Measurements from ENCODE around the gene PSD.

The PSD gene

GRCh38 chr10:102399217-102400021 is 19.2 kb downstream of the PSD start:
- Histone ChIP-seq H3K9me3 (ENCODE audit: severe bottlenecking) (no peaks in the 10 kb centered on the region), H3K27ac (ENCODE audit: poor library complexity, severe bottlenecking) (peak overlapping the region; percentile 16), H3K4me1 (ENCODE audit: insufficient read depth, poor library complexity, severe bottlenecking) (peaks cover 12% of the 10 kb centered on the region), H3K4me3 (ENCODE audit: severe bottlenecking) (peak overlapping the region; percentile 37), H3K36me3 (ENCODE audit: low read depth) (peaks cover 27% of the 10 kb centered on the region), H3K27me3 (ENCODE audit: insufficient read depth, poor library complexity, severe bottlenecking) (no peaks in the 10 kb centered on the region)
- DNase-seq (ENCODE audit: low spot score) = no peak
- TF ChIP-seq CTCF (IDR thresholded peaks at IDR 0.05; ENCODE audit: poor library complexity, severe bottlenecking) = peak; percentile 98
- ATAC-seq (ENCODE audit: low read depth) = peak; percentile 44

DNA sequence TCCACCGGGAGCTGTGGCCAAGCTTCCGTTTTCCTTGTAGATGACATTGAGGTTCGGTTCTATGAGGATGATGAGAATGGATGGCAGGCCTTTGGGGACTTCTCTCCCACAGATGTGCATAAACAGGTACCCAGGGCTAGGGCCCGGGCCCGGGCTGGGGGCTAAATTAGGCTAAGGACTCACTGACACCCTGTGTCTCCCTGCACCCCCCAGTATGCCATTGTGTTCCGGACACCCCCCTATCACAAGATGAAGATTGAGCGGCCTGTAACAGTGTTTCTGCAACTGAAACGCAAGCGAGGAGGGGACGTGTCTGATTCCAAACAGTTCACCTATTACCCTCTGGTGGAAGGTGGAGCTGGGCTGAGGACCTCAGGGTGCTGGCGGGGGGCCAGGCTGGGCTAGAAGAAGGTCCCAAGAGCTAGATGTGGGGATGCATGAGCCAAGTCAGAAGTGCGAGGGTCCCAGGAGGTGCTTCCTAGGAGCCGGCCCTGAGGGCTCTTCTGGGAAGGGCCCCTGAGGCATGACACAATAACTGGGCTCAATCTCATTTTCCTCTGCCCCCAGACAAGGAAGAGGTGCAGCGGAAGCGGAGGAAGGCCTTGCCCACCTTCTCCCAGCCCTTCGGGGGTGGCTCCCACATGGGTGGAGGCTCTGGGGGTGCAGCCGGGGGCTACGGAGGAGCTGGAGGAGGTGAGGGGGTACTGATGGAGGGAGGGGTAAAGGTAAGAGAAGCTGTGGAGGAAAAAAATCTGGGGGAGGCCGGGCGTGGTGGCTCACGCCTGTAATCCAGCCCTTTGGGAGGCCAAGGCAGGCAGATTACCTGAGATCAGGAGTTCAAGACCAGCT is 20.2 kb downstream of the PSD start:
- H3K27ac ChIP-seq (ENCODE audit: poor library complexity, severe bottlenecking) = peak overlapping the region; percentile 16
- no peak for DNase-seq (ENCODE audit: low spot score)
- H3K36me3 ChIP-seq (ENCODE audit: low read depth) = peaks cover 27% of the 10 kb centered on the region
- no peaks in the 10 kb centered on the region for H3K27me3 ChIP-seq (ENCODE audit: insufficient read depth, poor library complexity, severe bottlenecking)
- no peak overlapping the region for H3K4me3 ChIP-seq (ENCODE audit: severe bottlenecking)
- ATAC-seq (ENCODE audit: low read depth) = no peak
- peaks cover 12% of the 10 kb centered on the region for H3K4me1 ChIP-seq (ENCODE audit: insufficient read depth, poor library complexity, severe bottlenecking)
- no peak for TF ChIP-seq CTCF (IDR thresholded peaks at IDR 0.05; ENCODE audit: poor library complexity, severe bottlenecking)
- no peaks in the 10 kb centered on the region for H3K9me3 ChIP-seq (ENCODE audit: severe bottlenecking)

DNA sequence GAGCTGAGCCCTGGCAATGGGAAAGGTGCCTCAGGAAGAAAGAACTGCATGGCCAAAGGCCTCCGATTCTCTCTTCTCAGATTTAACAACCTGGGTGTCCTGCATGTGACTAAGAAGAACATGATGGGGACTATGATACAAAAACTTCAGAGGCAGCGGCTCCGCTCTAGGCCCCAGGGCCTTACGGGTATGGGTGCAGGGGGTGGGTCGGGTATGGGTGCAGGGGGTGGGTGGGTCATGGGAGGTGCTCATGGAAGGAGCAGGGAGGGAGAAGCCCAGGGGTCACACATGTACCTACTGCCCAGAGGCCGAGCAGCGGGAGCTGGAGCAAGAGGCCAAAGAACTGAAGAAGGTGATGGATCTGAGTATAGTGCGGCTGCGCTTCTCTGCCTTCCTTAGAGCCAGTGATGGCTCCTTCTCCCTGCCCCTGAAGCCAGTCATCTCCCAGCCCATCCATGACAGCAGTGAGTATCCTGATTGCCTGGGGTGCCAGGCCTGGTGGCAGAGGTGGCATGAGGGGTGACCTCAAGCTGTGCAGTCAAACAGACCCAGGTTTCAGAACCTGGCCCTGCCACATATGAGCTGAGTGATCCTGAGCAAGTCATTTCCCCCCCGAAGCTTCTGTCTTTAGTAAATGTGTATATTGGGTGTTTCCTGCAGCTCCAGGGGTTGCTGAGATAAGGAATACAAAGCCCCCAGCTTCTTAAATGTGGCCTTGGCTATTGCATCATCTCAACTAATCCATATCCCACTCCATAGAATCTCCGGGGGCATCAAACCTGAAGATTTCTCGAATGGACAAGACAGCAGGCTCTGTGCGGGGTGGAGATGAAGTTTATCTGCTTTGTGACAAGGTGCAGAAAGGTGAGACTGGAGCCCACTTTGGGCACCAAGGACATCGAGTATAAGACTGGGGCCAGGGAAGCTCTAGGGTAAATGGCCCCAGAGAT is 21.1 kb downstream of the PSD start:
- H3K27me3 ChIP-seq (ENCODE audit: insufficient read depth, poor library complexity, severe bottlenecking) = no peaks in the 10 kb centered on the region
- H3K4me1 ChIP-seq (ENCODE audit: insufficient read depth, poor library complexity, severe bottlenecking) = peaks cover 12% of the 10 kb centered on the region
- no peak overlapping the region for H3K27ac ChIP-seq (ENCODE audit: poor library complexity, severe bottlenecking)
- H3K36me3 ChIP-seq (ENCODE audit: low read depth) = peaks cover 25% of the 10 kb centered on the region
- no peak for TF ChIP-seq CTCF (IDR thresholded peaks at IDR 0.05; ENCODE audit: poor library complexity, severe bottlenecking)
- ATAC-seq (ENCODE audit: low read depth) (no peak), DNase-seq (ENCODE audit: low spot score) (no peak)
- H3K4me3 ChIP-seq (ENCODE audit: severe bottlenecking) = no peak overlapping the region
- no peaks in the 10 kb centered on the region for H3K9me3 ChIP-seq (ENCODE audit: severe bottlenecking)

DNA sequence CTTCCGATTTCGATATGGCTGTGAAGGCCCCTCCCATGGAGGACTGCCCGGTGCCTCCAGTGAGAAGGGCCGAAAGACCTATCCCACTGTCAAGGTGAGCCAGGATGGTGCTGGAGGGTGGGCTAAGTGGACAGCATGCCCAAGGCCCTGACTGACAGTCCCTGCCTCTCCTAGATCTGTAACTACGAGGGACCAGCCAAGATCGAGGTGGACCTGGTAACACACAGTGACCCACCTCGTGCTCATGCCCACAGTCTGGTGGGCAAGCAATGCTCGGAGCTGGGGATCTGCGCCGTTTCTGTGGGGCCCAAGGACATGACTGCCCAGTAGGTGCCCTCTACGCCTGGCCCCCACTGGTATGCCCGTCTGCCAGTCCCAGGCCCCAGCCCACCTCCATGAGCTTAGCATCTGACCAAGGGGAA is 21.8 kb downstream of the PSD start:
- ATAC-seq (ENCODE audit: low read depth) (no peak), DNase-seq (ENCODE audit: low spot score) (no peak)
- no peaks in the 10 kb centered on the region for H3K9me3 ChIP-seq (ENCODE audit: severe bottlenecking)
- TF ChIP-seq CTCF (IDR thresholded peaks at IDR 0.05; ENCODE audit: poor library complexity, severe bottlenecking) = no peak
- H3K4me1 ChIP-seq (ENCODE audit: insufficient read depth, poor library complexity, severe bottlenecking) = peaks cover 5% of the 10 kb centered on the region
- no peak overlapping the region for H3K4me3 ChIP-seq (ENCODE audit: severe bottlenecking)
- H3K36me3 ChIP-seq (ENCODE audit: low read depth) = peaks cover 20% of the 10 kb centered on the region
- H3K27me3 ChIP-seq (ENCODE audit: insufficient read depth, poor library complexity, severe bottlenecking) = no peaks in the 10 kb centered on the region
- no peak overlapping the region for H3K27ac ChIP-seq (ENCODE audit: poor library complexity, severe bottlenecking)

All from RWPE2 (cell line).